ENCODE measurements around the gene CAV1.

The CAV1 gene

DNA sequence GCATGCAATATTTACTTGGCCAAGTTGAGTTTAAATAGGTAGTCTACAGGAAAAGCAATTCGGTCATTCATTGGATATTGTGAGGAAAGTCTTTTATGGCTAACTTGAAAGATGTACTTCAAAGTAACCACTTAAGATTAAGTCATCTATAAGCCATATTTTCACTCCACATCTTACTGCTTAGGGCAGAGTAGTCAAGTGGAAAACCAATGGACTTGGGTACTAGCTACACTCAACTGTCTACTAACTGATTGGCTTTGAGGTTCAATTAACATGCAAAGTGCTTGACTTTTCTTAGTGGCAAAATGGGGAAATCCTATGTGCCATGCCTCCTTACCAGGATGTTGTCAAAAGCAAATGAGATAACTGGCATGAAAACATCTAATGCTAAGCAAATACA is 51.0 kb downstream of the CAV1 start:
- 85% methylated on average over 1 of the region's 1 CpG for WGBS

DNA sequence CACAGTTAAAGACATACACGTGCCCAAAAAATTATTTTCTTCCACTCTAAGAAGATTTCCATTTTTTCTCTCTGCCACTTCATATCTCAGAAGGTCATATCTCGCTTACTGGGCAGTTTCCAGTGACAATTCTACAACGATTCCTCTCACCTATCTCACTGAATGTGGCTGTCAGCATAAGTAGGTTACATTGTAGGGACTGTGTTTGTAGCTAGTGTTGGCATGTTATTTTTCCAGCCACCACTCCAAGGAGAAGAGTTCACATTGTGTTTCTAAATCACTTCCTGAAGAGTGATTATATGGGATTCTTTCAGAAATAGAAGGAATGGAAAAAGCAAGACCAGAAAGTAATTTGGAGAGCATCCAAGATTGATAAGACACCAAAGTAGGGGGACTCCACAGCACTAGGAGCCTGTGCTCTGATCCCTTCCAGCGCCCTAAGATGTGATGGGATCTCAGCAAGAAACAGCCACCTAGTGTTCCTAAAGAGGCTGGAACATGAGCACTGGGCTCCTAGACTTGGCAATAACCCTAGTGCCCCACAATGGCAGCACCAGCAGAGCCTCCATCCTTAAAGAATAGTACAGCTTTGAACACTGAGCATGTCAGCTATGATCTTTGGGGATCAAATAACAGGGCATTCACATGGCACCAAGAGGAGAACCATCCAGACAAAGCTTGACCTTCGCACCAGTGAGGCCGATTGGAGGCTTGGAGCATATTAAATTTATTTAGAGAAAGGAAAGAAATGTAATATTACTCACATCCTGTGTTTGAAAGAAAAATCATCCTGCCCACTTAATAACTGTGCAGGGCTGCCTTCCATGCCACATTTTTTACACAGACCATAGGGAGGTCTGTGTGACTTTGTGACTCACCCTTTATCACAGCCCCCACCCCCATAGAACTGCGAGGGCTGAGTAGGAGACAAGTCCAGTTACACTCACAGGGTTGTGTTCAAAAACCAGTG is 51.8 kb downstream of the CAV1 start:
- 94% methylated on average over 6 of the region's 7 CpGs for WGBS
- Histone ChIP-seq H3K9me3 (ENCODE audit: insufficient read depth, low read depth, low read length) (no peaks in the 10 kb centered on the region), H3K4me1 (ENCODE audit: insufficient read depth, low read length) (no peaks in the 10 kb centered on the region), H3K27ac (ENCODE audit: low read depth, low read length) (no peak overlapping the region), H3K36me3 (ENCODE audit: insufficient read depth, low read length) (no peaks in the 10 kb centered on the region), H3K27me3 (ENCODE audit: insufficient read depth, low read length) (no peaks in the 10 kb centered on the region), H3K9ac (ENCODE audit: low read depth, low read length) (no peak overlapping the region), H3K4me3 (ENCODE audit: low read length) (no peak overlapping the region)

More for the DNA sequence above, 51.0 kb downstream of the CAV1 start:
- Histone ChIP-seq H3K4me1 (ENCODE audit: insufficient read depth, low read length) (no peaks in the 10 kb centered on the region), H3K9ac (ENCODE audit: low read depth, low read length) (no peak overlapping the region), H3K27me3 (ENCODE audit: insufficient read depth, low read length) (no peaks in the 10 kb centered on the region), H3K36me3 (ENCODE audit: insufficient read depth, low read length) (no peaks in the 10 kb centered on the region), H3K27ac (ENCODE audit: low read depth, low read length) (no peak overlapping the region), H3K4me3 (ENCODE audit: low read length) (no peak overlapping the region), H3K9me3 (ENCODE audit: insufficient read depth, low read depth, low read length) (no peaks in the 10 kb centered on the region)

DNA sequence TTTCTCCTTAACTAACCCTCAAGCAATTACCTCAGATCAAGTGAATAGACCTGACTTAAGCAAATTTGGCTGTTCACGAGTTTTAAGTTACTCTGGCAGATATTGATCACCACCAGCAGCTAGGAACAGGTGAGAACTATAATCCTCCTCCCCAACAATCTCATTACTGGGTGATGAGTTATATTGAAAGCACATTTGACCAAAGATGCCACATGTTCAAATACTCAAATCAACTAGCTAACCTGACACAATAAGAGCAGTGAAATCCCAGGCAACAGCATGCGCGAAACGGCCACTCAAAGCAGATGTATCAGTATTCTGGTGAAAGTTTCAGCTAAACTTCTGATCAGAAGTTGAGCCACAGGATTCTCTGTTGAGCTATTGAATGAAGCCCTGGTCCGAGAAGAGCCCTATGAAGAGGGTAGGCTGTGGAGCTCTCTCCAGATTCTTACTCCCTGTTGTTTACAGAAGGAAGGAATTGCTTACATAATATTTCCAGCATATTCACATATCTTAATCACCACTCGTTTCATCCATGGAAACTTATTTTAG is 52.6 kb downstream of the CAV1 start:
- no peaks in the 10 kb centered on the region for H3K36me3 ChIP-seq (ENCODE audit: insufficient read depth, low read length)
- no peaks in the 10 kb centered on the region for H3K4me1 ChIP-seq (ENCODE audit: insufficient read depth, low read length)
- no peaks in the 10 kb centered on the region for H3K27me3 ChIP-seq (ENCODE audit: insufficient read depth, low read length)
- no peak overlapping the region for H3K9ac ChIP-seq (ENCODE audit: low read depth, low read length)
- H3K27ac ChIP-seq (ENCODE audit: low read depth, low read length), result no peak overlapping the region
- H3K4me3 ChIP-seq (ENCODE audit: low read length), result no peak overlapping the region
- no peaks in the 10 kb centered on the region for H3K9me3 ChIP-seq (ENCODE audit: insufficient read depth, low read depth, low read length)
- WGBS, result 76% methylated on average over 5 of the region's 6 CpGs

DNA sequence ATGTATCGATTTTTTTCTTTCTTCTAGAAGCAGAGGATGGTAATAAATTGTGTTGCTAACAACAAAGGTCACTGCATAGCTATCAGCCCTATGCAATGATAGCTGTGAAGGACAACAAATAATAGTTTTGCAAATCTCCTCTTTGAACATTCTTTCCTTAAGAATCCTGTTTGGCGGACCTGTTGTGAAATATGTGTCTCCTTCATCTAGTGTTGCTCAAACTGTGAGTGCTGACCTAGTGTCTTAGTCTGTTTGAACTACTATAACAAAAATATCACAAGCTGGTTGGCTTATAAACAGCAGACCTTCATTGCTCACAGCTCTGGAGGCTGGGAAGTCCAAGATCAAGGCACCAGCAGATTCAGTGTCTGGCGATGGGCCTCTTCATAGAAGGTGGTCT is 53.7 kb downstream of the CAV1 start:
- H3K4me1 ChIP-seq (ENCODE audit: insufficient read depth, low read length), result peaks cover 4% of the 10 kb centered on the region; the same call in 1 of the 2 replicates
- H3K36me3 ChIP-seq (ENCODE audit: insufficient read depth, low read length), result no peaks in the 10 kb centered on the region
- no peaks in the 10 kb centered on the region for H3K9me3 ChIP-seq (ENCODE audit: insufficient read depth, low read depth, low read length)
- no peaks in the 10 kb centered on the region for H3K27me3 ChIP-seq (ENCODE audit: insufficient read depth, low read length)
- no peak overlapping the region for H3K27ac ChIP-seq (ENCODE audit: low read depth, low read length)
- WGBS, result 100% methylated on average over 3 of the region's 3 CpGs
- H3K9ac ChIP-seq (ENCODE audit: low read depth, low read length), result no peak overlapping the region
- H3K4me3 ChIP-seq (ENCODE audit: low read length), result no peak overlapping the region

DNA sequence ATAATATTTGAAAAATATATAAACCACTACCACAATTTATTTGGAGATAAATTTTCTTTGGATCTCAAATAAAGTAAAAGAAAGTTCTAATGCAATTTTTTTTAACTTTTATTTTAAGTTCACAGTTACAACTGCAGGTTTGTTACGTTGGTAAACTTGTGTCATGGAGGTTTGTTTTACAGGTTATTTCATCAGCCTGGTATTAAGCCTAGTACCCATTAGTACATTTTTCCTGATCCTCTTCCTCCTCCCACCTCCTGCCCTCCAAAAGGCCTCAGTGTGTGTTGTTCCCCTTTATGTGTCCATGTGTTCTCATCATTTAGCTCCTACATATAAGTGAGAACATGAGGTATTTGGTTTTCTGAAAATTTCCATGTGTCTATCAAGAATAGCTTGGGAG is 54.5 kb downstream of the CAV1 start:
- WGBS, result no CpG with 5 or more reads among the region's 1 CpG
- H3K27me3 ChIP-seq (ENCODE audit: insufficient read depth, low read length), result no peaks in the 10 kb centered on the region
- H3K4me3 ChIP-seq (ENCODE audit: low read length), result no peak overlapping the region
- peaks cover 4% of the 10 kb centered on the region; the same call in 1 of the 2 replicates for H3K4me1 ChIP-seq (ENCODE audit: insufficient read depth, low read length)
- H3K36me3 ChIP-seq (ENCODE audit: insufficient read depth, low read length), result no peaks in the 10 kb centered on the region
- H3K9ac ChIP-seq (ENCODE audit: low read depth, low read length), result no peak overlapping the region
- H3K27ac ChIP-seq (ENCODE audit: low read depth, low read length), result no peak overlapping the region
- no peaks in the 10 kb centered on the region for H3K9me3 ChIP-seq (ENCODE audit: insufficient read depth, low read depth, low read length)

DNA sequence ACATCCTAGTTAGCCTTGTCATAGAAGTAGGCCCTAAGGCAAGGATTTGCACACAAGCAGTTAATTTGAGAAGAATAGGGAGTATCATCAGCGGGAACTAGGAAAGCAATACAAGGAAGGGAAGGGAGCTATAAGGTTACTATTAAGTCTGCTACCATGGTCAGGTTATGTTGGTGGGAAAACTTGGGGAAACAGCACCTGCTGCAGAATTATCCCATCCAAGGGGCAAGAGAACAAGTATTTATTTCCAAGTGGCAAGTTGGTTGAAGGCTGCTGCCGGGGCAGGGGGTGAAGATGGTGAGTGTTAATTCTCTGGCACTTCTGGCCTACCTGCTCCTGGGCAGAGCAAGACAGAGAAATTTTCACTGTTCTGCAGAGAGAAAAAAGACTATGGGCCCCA is 55.0 kb downstream of the CAV1 start:
- Histone ChIP-seq H3K27me3 (ENCODE audit: insufficient read depth, low read length) (no peaks in the 10 kb centered on the region), H3K4me3 (ENCODE audit: low read length) (no peak overlapping the region), H3K9ac (ENCODE audit: low read depth, low read length) (no peak overlapping the region), H3K27ac (ENCODE audit: low read depth, low read length) (no peak overlapping the region), H3K9me3 (ENCODE audit: insufficient read depth, low read depth, low read length) (no peaks in the 10 kb centered on the region), H3K36me3 (ENCODE audit: insufficient read depth, low read length) (no peaks in the 10 kb centered on the region), H3K4me1 (ENCODE audit: insufficient read depth, low read length) (peaks cover 4% of the 10 kb centered on the region; the same call in 1 of the 2 replicates)
- 95% methylated on average over 2 of the region's 2 CpGs for WGBS

DNA sequence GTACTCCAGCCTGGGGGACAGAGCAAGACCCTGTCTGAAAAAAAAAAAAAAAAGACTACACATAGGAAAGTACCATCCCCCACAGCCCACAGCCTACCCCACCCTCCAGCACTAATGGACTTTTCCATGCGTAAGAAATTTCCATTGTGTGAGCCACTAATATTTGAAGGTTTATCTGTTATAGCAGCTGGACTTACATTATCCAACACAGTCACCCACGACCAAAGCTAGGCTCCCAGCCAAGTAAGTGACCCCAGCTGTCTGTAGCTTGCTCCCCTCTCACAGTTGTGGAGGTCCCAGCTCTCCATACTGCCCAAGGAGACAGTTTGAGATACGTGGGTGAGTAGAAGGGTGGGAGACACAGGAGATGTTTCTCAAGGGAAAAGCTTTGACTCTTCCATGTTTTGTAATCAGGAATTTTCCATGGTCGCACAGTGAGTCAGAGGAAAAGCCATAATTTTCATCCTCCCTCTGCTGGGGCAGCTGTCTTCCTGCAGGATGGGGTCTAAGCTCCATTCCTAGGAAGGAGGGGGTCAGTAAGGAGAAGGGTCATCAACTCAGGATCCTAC is 57.4 kb downstream of the CAV1 start:
- no peak overlapping the region for H3K27ac ChIP-seq (ENCODE audit: low read depth, low read length)
- H3K9me3 ChIP-seq (ENCODE audit: insufficient read depth, low read depth, low read length), result no peaks in the 10 kb centered on the region
- H3K9ac ChIP-seq (ENCODE audit: low read depth, low read length), result no peak overlapping the region
- 94% methylated on average over 4 of the region's 4 CpGs for WGBS
- peaks cover 4% of the 10 kb centered on the region; the same call in 1 of the 2 replicates for H3K4me1 ChIP-seq (ENCODE audit: insufficient read depth, low read length)
- no peaks in the 10 kb centered on the region for H3K27me3 ChIP-seq (ENCODE audit: insufficient read depth, low read length)
- no peak overlapping the region for H3K4me3 ChIP-seq (ENCODE audit: low read length)
- no peaks in the 10 kb centered on the region for H3K36me3 ChIP-seq (ENCODE audit: insufficient read depth, low read length)

DNA sequence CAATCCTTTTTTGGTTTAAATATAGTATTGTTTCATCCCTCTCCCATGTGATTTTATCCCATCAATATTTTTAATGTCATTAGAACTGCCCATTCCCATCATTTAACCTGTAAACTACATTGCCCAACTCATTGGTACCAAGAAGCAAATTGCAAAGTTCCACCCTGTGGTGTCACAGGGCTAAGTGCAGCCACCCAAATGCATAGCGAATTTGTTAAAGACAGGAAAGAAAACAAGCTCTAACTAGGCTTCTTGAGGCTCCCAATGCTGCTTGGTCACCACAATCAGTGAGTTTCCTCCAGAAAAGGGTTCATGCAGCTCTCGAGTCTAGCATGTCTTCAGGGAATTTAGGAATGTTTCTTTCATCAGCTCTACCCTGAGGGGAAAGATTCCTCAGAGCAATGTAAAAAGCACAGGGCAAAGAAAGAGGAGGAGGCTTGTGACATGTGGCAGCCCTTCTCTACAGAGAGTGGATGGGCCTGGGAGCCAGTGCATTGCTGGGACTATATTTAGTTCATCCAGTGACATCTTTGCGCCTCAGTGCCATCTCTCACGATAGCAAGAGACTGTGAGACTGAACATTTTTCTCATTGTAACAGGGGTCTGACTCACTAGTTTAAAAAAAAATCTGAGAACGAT is 58.1 kb downstream of the CAV1 start:
- Histone ChIP-seq H3K27ac (ENCODE audit: low read depth, low read length) (no peak overlapping the region), H3K4me3 (ENCODE audit: low read length) (no peak overlapping the region), H3K9me3 (ENCODE audit: insufficient read depth, low read depth, low read length) (no peaks in the 10 kb centered on the region), H3K9ac (ENCODE audit: low read depth, low read length) (no peak overlapping the region), H3K36me3 (ENCODE audit: insufficient read depth, low read length) (no peaks in the 10 kb centered on the region), H3K27me3 (ENCODE audit: insufficient read depth, low read length) (no peaks in the 10 kb centered on the region), H3K4me1 (ENCODE audit: insufficient read depth, low read length) (peaks cover 5% of the 10 kb centered on the region; the same call in 1 of the 2 replicates)
- WGBS, result 83% methylated on average over 5 of the region's 5 CpGs

DNA sequence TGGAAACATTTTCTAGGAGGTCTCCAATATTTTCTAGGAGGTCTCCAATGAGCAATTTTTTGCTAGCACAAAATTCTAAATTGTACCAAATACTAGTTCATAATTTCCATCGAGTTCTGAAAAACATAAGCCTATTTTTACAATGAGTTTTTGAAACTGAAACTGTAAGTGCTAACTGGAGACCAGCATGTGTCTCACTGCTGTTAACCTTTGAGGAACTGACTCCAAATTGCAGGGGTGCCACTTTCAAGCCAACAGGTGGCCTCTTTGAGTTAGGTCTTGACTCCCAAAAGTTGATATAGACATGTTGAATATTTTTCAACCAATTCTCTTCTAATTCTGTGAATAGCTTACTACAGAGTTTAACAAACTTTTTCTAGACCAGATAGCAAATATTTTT is 58.8 kb downstream of the CAV1 start:
- no peak overlapping the region for H3K27ac ChIP-seq (ENCODE audit: low read depth, low read length)
- no peak overlapping the region for H3K4me3 ChIP-seq (ENCODE audit: low read length)
- 89% methylated on average over 1 of the region's 1 CpG for WGBS
- no peaks in the 10 kb centered on the region for H3K27me3 ChIP-seq (ENCODE audit: insufficient read depth, low read length)
- no peaks in the 10 kb centered on the region for H3K9me3 ChIP-seq (ENCODE audit: insufficient read depth, low read depth, low read length)
- H3K36me3 ChIP-seq (ENCODE audit: insufficient read depth, low read length), result no peaks in the 10 kb centered on the region
- peaks cover 10% of the 10 kb centered on the region; the same call in 1 of the 2 replicates for H3K4me1 ChIP-seq (ENCODE audit: insufficient read depth, low read length)
- no peak overlapping the region for H3K9ac ChIP-seq (ENCODE audit: low read depth, low read length)

DNA sequence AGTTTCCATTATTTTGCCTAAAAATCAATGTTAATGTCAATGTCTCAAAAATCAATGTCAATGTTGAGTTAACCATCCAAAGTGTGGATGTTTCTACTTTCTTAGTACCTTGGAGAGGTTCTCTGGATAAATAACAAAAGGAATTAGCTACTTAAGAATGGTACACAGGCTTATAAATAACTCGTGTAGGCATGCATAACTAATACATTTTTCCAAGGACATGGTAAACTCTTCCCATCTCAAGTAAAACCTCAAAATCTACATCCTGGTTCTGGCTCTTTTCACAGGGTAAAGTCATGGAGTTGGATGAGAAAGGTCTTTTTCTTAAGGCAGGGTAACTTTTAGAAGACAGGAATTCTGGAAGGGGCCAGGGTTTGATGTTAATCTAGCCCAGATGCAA is 59.9 kb downstream of the CAV1 start:
- Histone ChIP-seq H3K27ac (ENCODE audit: low read depth, low read length) (no peak overlapping the region), H3K36me3 (ENCODE audit: insufficient read depth, low read length) (no peaks in the 10 kb centered on the region), H3K9ac (ENCODE audit: low read depth, low read length) (no peak overlapping the region), H3K9me3 (ENCODE audit: insufficient read depth, low read depth, low read length) (no peaks in the 10 kb centered on the region), H3K4me3 (ENCODE audit: low read length) (no peak overlapping the region), H3K4me1 (ENCODE audit: insufficient read depth, low read length) (peaks cover 13% of the 10 kb centered on the region; the same call in 1 of the 2 replicates), H3K27me3 (ENCODE audit: insufficient read depth, low read length) (no peaks in the 10 kb centered on the region)
- 77% methylated on average over 1 of the region's 1 CpG for WGBS

DNA sequence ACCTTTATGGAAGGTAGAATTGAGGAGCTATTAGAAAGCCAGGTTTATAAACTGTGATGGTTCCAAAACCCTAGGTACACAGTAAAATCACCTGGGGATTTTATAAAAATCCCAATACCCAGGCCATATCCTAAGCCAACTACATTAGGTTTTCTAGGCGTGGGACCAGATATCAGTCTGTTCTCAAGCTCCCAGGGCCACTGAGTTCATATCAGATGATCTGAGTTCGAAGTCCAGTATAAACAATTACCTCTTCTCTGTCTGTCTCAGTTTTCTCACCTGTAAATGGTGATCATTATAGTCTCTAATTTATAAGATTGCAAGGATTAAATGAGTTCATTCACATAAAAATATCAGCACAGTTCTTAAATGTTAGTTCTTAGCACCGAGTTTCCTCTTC is 60.6 kb downstream of the CAV1 start:
- WGBS, result 97% methylated on average over 3 of the region's 3 CpGs
- Histone ChIP-seq H3K27ac (ENCODE audit: low read depth, low read length) (no peak overlapping the region), H3K9ac (ENCODE audit: low read depth, low read length) (no peak overlapping the region), H3K9me3 (ENCODE audit: insufficient read depth, low read depth, low read length) (no peaks in the 10 kb centered on the region), H3K4me3 (ENCODE audit: low read length) (no peak overlapping the region), H3K27me3 (ENCODE audit: insufficient read depth, low read length) (no peaks in the 10 kb centered on the region), H3K36me3 (ENCODE audit: insufficient read depth, low read length) (no peaks in the 10 kb centered on the region), H3K4me1 (ENCODE audit: insufficient read depth, low read length) (peaks cover 13% of the 10 kb centered on the region; the same call in 1 of the 2 replicates)
